IMR-90 (cell line): ENCODE data around the gene STOM.

Experiments used
- BHLHE40 ChIP-seq: fragments of 150-350 bp; IDR thresholded peaks from 2 replicates; pipeline ENCODE4 v1.6.1; 2016; ENCODE audit warnings: mild to moderate bottlenecking, low read depth, low read length
- CTCF ChIP-seq: conservative IDR thresholded peaks from 2 replicates; pipeline ENCODE4 v1.5.1; 2012; ENCODE audit warnings: mild to moderate bottlenecking, low read depth, low read length, improper control_type of control experiment
- FOS ChIP-seq: fragments of 150-350 bp; IDR thresholded peaks from 2 replicates; pipeline ENCODE4 v1.6.1; 2016; ENCODE audit warnings: low read depth, low read length
- MAFK ChIP-seq: IDR thresholded peaks from 2 replicates; pipeline ENCODE4 v1.6.1; 2012; ENCODE audit warnings: low read depth, low read length, improper control_type of control experiment
- MXI1 ChIP-seq: IDR thresholded peaks from 2 replicates; pipeline ENCODE4 v1.6.1; 2012; ENCODE audit warnings: low read depth, mild to moderate bottlenecking, low read length, moderate library complexity, borderline replicate concordance
- POLR2A ChIP-seq: IDR thresholded peaks from 2 replicates; pipeline ENCODE4 v1.6.1; 2012; ENCODE audit warnings: mild to moderate bottlenecking, low read depth, low read length
- RAD21 ChIP-seq: IDR thresholded peaks from 2 replicates; pipeline ENCODE4 v1.6.1; 2012; ENCODE audit warnings: low read length, improper control_type of control experiment
- SMC3 ChIP-seq: fragments of 150-350 bp; IDR thresholded peaks from 2 replicates; pipeline ENCODE4 v1.6.1; 2016; ENCODE audit warnings: low read depth, mild to moderate bottlenecking, antibody characterized with exemption, low read length, moderate library complexity
- TF ChIP-seq, protein P1 (sequence below): fragments of 150-350 bp; IDR thresholded peaks from 2 replicates; pipeline ENCODE4 v1.6.1; 2016; ENCODE audit warnings: low read depth, mild to moderate bottlenecking, low read length, moderate library complexity, borderline replicate concordance

GRCh38 chr9:121386442-121387175 is 16.6 kb upstream of the STOM start:
- TF ChIP-seq POLR2A (no peak), CTCF (no peak), BHLHE40 (no peak), MAFK (no peak), FOS (no peak), SMC3 (no peak), MXI1 (no peak), RAD21 (no peak)
- TF ChIP-seq, protein P1, sequence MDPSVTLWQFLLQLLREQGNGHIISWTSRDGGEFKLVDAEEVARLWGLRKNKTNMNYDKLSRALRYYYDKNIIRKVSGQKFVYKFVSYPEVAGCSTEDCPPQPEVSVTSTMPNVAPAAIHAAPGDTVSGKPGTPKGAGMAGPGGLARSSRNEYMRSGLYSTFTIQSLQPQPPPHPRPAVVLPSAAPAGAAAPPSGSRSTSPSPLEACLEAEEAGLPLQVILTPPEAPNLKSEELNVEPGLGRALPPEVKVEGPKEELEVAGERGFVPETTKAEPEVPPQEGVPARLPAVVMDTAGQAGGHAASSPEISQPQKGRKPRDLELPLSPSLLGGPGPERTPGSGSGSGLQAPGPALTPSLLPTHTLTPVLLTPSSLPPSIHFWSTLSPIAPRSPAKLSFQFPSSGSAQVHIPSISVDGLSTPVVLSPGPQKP, result no peak
